Measurements from ENCODE around the gene GASK1A. TPM values are rescaled to one million over a fixed set of nuclear protein-coding genes. Genes with fewer than 3 reads are reported as not detected.

Gene GASK1A
- total and polyA plus RNA-seq, 7 donors: 0.92 to 32.7 (median 8.1) TPM

DNA sequence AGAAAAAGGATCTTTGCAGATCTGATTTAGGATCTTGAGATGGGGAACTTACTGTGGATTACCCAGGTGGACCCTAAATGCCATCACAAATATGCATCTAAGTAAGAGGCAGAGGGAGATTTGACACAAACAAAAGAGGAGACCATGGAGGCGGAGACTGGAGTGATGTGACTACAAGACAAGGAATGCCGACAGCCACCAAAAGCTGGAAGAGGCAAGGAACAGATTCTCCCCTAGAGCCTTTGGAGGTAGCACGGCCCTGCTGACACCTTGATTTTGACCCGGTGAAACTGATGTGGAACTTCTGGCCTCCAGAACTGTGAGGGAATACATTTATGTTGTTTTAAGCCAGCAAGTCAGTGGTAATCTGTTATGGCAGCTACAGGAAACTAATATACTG is 44.0 kb downstream of the GASK1A start:
- Histone ChIP-seq H3K4me1 (peaks cover 0 to 10% (median 0%) of the 10 kb centered on the region in 4 donors), H3K9me3 (no peaks in the 10 kb centered on the region), H3K36me3 (no peaks in the 10 kb centered on the region), H3K27ac (no peak overlapping the region), H3K27me3 (no peaks in the 10 kb centered on the region), H3K4me3 (no peak overlapping the region)
- intact Hi-C loops (cut with DNase I): no loop called here
- WGBS, 2 donors: 89 to 95% methylated on average over 4 of the region's 4 CpGs
- TF ChIP-seq POLR2A (IDR thresholded peaks at IDR 0.05) (no peak), EP300 (IDR thresholded peaks at IDR 0.05) (no peak), POLR2AphosphoS5 (IDR thresholded peaks at IDR 0.05) (no peak)
- TF ChIP-seq, protein P1, sequence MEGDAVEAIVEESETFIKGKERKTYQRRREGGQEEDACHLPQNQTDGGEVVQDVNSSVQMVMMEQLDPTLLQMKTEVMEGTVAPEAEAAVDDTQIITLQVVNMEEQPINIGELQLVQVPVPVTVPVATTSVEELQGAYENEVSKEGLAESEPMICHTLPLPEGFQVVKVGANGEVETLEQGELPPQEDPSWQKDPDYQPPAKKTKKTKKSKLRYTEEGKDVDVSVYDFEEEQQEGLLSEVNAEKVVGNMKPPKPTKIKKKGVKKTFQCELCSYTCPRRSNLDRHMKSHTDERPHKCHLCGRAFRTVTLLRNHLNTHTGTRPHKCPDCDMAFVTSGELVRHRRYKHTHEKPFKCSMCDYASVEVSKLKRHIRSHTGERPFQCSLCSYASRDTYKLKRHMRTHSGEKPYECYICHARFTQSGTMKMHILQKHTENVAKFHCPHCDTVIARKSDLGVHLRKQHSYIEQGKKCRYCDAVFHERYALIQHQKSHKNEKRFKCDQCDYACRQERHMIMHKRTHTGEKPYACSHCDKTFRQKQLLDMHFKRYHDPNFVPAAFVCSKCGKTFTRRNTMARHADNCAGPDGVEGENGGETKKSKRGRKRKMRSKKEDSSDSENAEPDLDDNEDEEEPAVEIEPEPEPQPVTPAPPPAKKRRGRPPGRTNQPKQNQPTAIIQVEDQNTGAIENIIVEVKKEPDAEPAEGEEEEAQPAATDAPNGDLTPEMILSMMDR (IDR thresholded peaks at IDR 0.05): no peak
- peak; percentile 25 for DNase-seq

DNA sequence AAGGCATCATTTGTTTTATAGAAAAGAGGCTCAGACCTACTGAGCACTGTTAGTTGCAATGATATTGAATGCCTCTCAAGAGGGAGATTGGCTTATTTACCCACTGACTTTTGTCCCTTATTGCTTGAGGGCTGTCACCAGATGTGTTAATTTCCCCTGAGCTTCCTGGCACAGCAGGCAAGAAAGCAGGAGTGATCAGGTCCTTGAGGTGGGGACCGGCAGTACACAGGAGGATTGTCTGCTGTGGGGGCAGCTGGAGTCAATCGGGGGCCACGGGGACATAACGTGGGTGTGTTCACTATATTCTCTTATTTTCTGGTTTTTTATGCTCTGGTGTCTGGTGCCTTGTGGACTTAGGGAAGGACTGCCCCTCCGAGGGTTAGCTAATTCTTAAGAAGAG is 44.6 kb downstream of the GASK1A start:
- peaks cover 0 to 10% (median 0%) of the 10 kb centered on the region in 4 donors for H3K4me1 ChIP-seq
- no peaks in the 10 kb centered on the region for H3K36me3 ChIP-seq
- H3K4me3 ChIP-seq: no peak overlapping the region
- TF ChIP-seq POLR2A (IDR thresholded peaks at IDR 0.05): no peak
- TF ChIP-seq POLR2AphosphoS5 (IDR thresholded peaks at IDR 0.05): no peak
- TF ChIP-seq, protein P1 (IDR thresholded peaks at IDR 0.05): no peak
- TF ChIP-seq EP300 (IDR thresholded peaks at IDR 0.05): no peak
- H3K9me3 ChIP-seq: no peaks in the 10 kb centered on the region
- no peak for DNase-seq
- no peak overlapping the region for H3K27ac ChIP-seq
- H3K27me3 ChIP-seq: no peaks in the 10 kb centered on the region
- intact Hi-C loops (cut with DNase I): no loop called here
- 61 to 75% methylated on average over 5 of the region's 5 CpGs for WGBS, 2 donors

DNA sequence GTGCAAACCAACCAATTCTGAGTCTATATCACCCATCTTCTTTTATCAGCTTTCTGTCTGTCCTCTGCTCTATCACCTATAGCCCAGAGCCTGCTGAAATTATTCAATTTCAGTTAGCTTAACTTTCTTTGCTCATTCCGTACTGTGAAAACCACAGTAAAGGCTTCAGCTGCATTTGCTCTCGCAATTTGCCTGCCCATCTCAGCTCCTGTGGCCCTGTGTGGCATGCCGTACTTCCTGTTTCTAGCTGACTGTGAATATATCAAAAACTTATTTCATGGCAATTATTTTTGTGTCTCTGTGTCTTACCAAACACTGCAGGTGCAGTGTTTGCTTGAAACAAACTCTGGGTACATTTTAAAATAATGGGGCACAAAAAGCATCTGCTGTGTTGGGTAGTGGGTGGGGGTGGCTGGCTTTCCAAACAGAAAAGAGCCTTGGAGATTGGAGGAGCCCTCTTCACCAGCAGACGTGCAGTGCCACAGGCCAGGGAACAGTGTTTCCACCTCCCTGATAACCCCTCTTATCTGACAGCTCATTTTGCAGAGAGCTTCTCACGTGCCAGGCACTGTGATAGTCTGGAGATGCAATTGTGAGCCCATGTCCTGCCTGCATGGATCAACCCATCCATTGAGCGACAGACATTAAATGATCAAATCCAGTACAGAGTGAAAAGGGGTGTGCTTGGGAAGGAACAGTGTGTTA is 45.2 kb downstream of the GASK1A start:
- no peak overlapping the region for H3K27ac ChIP-seq
- intact Hi-C loops (cut with DNase I): no loop called here

DNA sequence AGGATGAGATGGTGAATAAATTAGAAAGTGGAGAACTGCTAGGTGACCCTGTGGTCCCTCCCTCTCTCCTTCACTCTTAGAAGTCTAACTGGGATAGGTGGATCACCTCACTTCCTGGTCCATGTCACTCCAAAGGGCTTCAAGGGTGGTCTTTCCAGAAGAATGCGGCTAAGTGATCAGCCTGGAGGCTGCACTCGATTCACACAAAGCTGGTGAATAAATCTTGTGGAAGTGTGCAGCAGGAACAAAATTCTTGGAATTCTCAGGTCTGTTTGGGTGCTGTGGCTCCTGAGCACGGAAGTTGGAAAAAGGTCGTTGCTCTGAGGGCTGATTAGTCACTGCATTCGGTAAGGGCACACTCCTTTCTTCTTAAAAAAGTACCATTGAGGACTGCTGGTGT is 46.3 kb downstream of the GASK1A start:
- Histone ChIP-seq H3K27ac (no peak overlapping the region), H3K4me3 (no peak overlapping the region), H3K9me3 (no peaks in the 10 kb centered on the region), H3K36me3 (no peaks in the 10 kb centered on the region), H3K27me3 (no peaks in the 10 kb centered on the region), H3K4me1 (peaks cover 0 to 10% (median 0%) of the 10 kb centered on the region in 4 donors)
- intact Hi-C loops (cut with DNase I): no loop called here
- WGBS, 2 donors: 78% methylated on average over 5 of the region's 5 CpGs
- TF ChIP-seq, protein P1 (IDR thresholded peaks at IDR 0.05): no peak
- no peak for TF ChIP-seq POLR2A (IDR thresholded peaks at IDR 0.05)
- no peak for TF ChIP-seq EP300 (IDR thresholded peaks at IDR 0.05)
- TF ChIP-seq POLR2AphosphoS5 (IDR thresholded peaks at IDR 0.05): no peak
- no peak for DNase-seq

More for the DNA sequence above, 45.2 kb downstream of the GASK1A start:
- no peak for TF ChIP-seq EP300 (IDR thresholded peaks at IDR 0.05)
- no peak for TF ChIP-seq POLR2A (IDR thresholded peaks at IDR 0.05)
- TF ChIP-seq, protein P1 (IDR thresholded peaks at IDR 0.05): no peak
- TF ChIP-seq POLR2AphosphoS5 (IDR thresholded peaks at IDR 0.05): no peak
- Histone ChIP-seq H3K4me3 (no peak overlapping the region), H3K27me3 (no peaks in the 10 kb centered on the region), H3K9me3 (no peaks in the 10 kb centered on the region), H3K36me3 (no peaks in the 10 kb centered on the region), H3K4me1 (peaks cover 0 to 10% (median 0%) of the 10 kb centered on the region in 4 donors)
- no peak for DNase-seq
- 42 to 72% methylated on average over 6 of the region's 6 CpGs for WGBS, 2 donors

All from sigmoid colon (tissue), 7 donors.